Measurements from ENCODE around the gene HCRT.
A peak's percentile ranks its signal among the peaks of the same experiment; 100 is the strongest.
"Not testable (repeated sequence)": the region's sequence is repeated elsewhere in the genome, so short reads cannot be mapped to it uniquely, and the experiment has no call there.

Gene HCRT

GRCh38 chr17:42197564-42198156 is 12.4 kb upstream of the HCRT start:
- no peak for DNase-seq

- DNase-seq = peak; percentile 79
Measured at GRCh38 chr17:42193969-42194899, 9.0 kb upstream of the HCRT start, which contains the start of gene GHDC. Gene GHDC (minus strand): TSS chr17:42194494. CDS start chr17:42193581, 913 bp downstream.

DNA sequence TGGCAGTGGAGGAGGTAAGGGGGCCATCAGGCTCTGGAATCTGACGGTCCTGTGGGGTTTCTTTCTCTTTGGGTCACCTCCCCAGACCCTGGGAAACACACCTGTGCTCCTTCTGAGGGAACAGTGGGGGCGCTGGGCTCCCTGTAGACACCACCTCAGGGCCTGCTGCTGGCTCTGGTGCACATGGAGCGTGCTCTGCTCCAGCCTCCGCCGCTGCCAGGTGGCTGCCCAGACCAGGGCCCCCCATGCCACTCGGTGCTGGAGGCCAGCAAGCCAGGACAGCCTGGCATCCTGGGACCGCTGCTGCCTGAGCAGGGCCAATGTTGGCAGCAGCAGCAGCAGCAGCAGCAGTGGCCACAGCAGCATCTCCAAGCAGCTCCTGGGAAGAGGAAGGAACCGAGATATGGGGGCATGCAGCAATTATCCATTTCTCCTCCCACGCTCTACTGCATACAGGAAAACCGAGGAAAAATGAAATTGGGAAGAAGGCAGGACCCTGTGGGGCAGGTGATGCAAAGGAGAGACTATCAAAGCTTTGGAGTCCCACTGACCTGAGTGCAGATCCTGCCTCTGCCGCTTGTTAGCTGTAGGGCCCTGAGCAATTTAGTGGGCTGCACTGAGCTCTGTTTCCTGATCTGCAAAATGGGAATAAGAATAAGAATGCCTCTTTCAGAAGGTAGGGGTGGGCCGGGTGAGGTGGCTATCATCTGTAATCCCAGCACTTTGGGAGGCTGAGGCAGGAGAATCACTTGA is 8.1 kb upstream of the HCRT start:
- no peak for DNase-seq

DNA sequence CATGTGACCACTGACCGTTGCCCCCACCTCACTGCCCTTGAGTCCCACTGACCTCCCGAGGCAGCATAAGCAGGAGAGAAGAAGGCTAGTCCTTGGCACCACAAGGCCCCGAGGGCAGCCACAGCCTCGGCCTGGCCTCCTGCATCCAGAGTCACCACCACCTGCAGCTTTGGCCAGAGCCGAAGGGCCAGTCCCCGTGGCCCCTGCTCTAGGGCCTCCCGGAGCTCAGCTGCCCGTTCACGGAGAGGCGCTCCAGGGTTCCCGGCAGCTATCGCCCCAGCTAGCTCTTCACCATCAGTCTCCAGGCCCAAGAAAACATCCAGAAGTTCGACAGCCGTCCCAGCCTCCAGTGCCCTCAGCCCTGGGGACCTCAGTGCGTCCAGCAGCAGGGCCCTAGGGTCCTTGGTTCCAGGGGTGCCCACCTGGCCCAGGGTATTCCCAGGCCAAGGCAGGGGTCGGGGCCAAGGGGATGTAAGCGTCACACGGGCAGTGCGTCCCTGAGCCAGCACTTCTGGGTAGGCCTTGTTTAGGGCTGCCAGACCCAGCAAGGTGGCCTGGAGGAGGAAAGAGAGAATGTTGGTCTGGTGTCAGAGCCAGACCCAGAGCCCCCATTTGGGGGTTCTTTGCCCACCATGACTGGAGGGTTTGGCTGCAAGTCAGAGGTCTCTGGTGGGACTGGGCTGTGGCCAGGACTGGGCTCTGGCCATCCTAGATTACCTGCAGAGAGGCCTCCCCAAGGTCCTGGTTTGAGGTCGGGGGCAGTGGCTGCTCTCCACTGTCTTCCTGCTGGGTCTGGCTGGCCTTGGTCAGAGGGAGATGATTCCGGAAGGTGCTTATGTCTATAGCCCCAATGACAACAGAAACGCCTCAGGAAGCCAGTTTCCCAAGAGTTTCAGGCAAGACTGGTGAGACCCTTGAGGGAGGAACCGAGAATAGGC is 7.2 kb upstream of the HCRT start:
- DNase-seq = no peak

DNA sequence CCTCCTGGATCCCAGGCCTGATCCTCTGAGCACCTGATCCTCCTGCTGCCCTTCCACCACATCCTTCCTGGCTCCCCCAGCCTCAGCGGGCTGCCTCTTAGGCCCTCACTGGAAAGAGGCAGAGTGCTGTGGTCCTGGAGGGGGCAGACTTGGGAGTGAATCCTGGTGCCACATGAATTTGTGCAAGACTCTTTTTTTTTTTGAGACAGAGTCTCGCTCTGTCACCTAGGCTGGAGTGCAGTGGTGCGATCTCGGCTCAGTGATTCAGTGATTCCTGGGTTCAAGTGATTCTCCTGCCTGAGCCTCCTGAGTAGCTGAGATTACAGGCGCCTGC is 6.0 kb upstream of the HCRT start:
- DNase-seq = no peak

- DNase-seq = no peak
Measured at GRCh38 chr17:42190491-42191274, 5.4 kb upstream of the HCRT start.

DNA sequence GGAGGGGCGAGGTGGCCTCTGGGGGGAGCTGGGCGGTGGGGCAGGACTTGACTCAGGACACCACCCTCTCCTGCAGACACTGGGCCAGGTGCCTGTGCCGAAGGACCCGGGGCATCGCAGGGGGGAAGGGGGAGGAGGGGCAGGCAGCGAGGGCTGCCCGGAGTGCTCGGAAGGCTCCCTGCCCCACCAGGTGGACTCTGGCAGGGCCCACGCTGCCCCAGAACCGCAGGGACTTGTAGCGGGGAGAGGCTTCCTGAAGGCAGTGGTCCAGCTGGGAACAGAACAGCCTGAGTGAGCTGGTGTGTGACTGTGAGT is 4.4 kb upstream of the HCRT start:
- DNase-seq = no peak

GRCh38 chr17:42188749-42189650 is 3.7 kb upstream of the HCRT start:
- no peak for DNase-seq

DNA sequence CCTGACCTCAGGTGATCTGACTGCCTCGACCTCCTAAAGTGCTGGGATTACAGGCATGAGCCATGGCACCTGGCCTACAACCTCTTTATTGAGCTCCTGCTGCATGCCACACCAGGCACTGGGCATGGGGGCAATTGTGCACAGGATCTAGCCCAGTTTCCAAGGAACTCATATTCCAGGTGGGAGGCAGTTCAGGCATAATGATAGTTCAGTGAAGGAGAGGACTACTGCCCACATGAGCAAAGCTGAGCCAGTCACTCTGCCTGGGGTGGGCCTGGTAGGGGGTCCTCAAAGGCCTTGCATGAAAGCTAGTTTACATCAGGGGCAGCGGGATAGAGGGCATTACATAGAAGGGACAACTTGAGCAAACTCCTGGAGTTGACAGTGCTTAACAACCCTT is 2.6 kb upstream of the HCRT start:
- DNase-seq = no peak

DNA sequence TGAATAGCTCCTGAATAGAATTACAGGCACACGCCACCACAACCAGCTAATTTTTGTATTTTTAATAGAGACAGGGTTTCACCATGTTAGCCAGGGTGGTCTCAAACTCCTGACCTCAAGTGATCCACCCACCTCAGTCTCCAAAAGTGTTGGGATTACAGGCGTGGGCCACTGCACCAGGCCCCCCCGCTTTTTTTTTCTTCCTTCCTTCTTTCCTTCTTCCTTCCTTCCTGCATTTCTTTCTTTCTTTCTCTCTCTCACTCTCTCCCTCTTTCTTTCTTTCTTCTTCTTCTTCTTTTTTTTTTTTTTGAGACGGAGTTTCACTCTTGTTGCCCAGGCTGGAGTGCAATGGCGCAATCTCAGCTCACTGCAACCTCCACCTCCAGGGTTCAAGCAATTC is 939 bp upstream of the HCRT start:
- not testable (repeated sequence) for DNase-seq

DNA sequence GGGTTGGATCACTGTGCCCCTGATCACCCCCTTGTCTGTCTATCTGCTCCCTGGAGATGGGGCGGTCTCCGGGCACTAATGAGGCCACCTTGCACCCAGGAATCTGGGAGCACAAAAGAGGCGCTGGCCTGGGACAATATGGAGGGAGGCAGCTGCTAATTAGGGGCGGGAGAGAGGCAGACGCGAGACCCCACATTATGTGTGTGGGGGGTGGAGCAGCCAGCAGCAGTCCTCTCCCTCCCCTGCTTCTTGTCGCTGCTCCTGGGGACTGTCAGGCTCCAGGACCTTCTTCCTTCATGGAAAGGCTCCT is 324 bp upstream of the HCRT start:
- no peak for DNase-seq

- DNase-seq = peak; percentile 65
Measured at GRCh38 chr17:42183741-42184711, 1.2 kb downstream of the HCRT start.

DNA sequence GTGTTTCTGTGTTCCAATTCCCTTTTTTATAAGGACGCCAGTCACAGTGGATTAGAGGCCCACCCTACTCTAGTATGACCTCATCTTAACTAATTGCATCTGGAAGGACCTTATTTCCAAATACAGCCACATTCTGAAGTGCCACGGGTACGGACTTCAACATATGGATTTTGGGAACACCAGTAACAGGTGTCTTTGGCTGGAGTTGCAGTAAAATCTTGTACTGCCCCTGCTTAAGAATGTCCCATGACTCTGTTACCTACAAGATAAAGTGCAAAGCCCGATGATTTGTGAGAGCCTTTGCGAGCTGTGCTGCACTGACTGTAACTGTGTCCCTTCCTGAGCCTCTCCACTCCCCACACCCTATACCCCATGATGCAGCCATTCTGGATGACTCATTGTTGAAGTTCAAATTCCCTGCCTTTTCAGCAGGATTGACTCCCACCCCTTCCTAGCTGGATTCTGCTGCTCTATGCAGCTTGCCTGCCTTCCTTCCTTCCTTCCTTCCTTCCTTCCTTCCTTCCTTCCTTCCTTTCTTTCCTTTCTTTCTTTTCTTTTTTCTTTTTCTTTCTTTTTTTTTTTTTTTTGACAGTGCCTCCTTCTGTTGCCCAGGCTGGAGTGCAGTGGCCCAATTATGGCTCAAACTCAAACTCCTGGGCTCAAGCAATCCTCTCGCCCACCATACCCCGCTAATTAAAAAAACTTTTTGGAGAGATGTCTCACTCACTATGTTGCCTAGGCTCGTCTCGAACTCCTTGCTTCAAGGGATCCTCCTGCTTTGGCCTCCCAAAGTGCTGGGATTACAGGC is 2.1 kb downstream of the HCRT start:
- DNase-seq = no peak

DNA sequence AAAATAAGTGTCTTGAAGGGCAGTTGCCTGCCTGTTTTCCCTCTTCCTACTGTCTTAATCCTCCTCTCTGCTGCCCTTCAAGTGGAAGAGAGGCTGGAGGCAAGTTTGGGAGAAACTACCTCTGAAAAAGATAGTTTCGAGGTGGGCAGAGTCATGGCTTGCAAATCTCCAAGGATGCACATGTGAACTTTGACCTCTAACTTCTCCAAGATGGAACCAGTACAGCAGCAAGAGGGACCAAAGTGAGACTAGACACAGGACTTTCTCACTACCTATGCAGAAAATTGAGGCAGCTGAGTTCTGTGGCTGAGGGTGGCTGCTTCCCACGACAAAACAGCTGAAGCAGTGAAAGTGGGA is 3.4 kb downstream of the HCRT start:
- DNase-seq = no peak

- peak; percentile 90 for DNase-seq
Measured at GRCh38 chr17:42180922-42181850, 4.1 kb downstream of the HCRT start, which contains the start of gene KCNH4. Gene KCNH4 (minus strand): TSS chr17:42181142. CDS start chr17:42180945, 197 bp downstream.

GRCh38 chr17:42180411-42180921 is 4.8 kb downstream of the HCRT start:
- DNase-seq = no peak

DNA sequence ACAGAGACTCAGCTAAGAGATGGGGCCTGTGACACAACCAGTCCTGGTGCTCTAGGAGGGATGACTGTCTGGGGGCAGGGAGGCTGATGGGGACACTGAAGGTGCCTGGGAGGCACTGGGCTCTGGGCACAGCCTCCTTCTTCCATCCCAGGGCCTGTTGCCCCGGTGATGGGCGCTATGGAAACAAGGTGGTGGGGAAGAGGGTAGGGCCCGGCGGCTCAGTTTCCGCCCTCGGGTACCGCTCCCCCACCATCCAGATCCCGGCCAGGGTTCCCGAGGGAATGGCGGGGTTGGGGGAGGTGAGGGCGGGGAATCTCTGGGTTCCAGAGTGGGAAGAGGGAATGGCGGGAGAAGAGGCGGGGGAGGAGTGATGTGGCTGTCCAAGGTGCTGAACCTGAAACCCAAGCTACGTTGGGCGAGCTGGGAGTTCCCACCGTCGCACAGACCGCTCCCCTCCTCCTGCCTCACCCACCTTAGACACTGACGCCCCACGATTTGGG is 5.3 kb downstream of the HCRT start:
- DNase-seq = no peak
